Dendritic cell treated with granulocyte-macrophage colony-stimulating factor and Interleukin-4, amounts not matched to agents 40 ng/mL and 50 ng/mL, for 4 days (primary cell): ENCODE results near the gene ZNF785.

ENCODE experiments used
- H3K27ac Mint-ChIP-seq: one replicate; pipeline ENCODE4 v1.8.0; 2022; ENCODE audit warnings: mild to moderate bottlenecking, mixed read lengths
- H3K27me3 Mint-ChIP-seq: one replicate; pipeline ENCODE4 v1.8.0; 2022; ENCODE audit warnings: mild to moderate bottlenecking, mixed read lengths
- H3K36me3 Mint-ChIP-seq: one replicate; pipeline ENCODE4 v1.8.0; 2022; ENCODE audit warnings: low read depth, mixed read lengths
- H3K4me1 Mint-ChIP-seq: one replicate; pipeline ENCODE4 v1.8.0; 2022; ENCODE audit warnings: low read depth, mixed read lengths
- H3K4me3 Mint-ChIP-seq: one replicate; pipeline ENCODE4 v1.8.0; 2022; ENCODE audit warnings: mild to moderate bottlenecking, moderate library complexity, mixed read lengths
- H3K9me3 Mint-ChIP-seq: one replicate; pipeline ENCODE4 v1.8.0; 2022; ENCODE audit warnings: mixed read lengths
- intact Hi-C: fragments of 100-400 bp; cut with micrococcal nuclease; formaldehyde crosslinking; loops from one replicate; pipeline ENCODE4 v1.15.0; 2022

The ZNF785 gene

DNA sequence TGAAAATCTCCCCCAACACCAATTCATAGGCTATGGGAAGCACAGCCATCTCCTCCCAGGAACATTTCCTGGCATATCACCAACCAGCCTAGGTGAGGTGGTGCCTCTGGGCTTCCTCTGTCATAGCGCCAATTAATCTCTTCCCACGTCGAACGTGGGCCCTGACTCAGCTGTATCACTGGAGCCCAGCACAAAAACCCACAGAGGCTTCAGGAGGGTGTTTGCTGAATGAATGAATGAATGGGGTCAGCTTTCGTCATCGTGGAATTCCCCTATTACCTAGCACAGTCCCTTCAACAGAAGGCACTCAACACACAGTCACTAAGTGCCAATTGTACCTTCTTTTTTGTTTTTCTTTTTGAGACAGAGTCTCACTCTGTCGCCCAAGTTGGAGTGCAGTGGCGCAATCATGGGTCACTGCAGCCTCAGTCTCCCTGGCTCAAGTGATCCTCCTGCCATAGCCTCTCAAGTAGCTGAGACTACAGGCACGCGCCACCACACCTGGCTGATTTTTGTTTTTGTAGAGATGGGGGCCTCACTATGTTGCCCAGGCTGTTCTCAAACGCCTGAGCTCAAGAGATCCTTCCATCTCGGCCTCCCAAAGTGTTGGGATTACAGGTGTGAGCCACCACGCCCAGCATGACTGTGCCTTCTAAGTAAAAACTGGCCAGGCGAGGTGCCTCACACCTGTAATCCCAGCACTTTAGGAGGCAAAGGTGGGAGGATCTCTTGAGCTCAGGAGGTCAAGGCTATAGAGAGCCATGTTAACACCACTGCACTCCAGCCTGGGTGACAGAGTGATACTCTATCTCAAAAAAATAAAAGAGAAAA, 18.1 kb downstream of the ZNF785 start:
- H3K27ac Mint-ChIP-seq: peak overlapping the region; percentile 43
- H3K36me3 Mint-ChIP-seq: no peaks in the 10 kb centered on the region
- H3K4me3 Mint-ChIP-seq: no peak overlapping the region
- H3K9me3 Mint-ChIP-seq: no peaks in the 10 kb centered on the region
- intact Hi-C loops: no loop called here
- H3K27me3 Mint-ChIP-seq: peaks cover 8% of the 10 kb centered on the region
- H3K4me1 Mint-ChIP-seq: peaks cover 48% of the 10 kb centered on the region

DNA sequence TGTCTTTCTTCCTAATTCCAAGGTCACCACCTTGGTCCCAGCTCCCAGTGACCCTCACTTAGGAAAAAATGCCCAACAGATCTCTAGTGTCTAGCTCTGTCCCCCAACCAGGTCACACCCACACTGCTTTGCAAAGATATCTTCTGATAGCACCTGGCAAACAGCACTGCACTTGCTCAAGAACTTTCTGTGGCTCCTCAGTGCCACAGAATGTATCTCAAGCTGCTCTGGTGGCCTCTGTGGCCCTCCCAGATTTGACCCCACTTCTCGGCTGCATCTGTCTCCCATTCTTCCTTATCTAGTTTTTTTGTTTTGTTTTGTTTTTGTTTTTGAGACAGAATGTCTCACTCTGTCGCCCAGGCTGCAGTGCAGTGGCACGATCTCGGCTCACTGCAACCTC, 19.0 kb downstream of the ZNF785 start:
- Mint-ChIP-seq H3K27ac (peak overlapping the region; percentile 23), H3K4me3 (no peak overlapping the region), H3K36me3 (peaks cover 1% of the 10 kb centered on the region), H3K27me3 (peaks cover 8% of the 10 kb centered on the region), H3K9me3 (no peaks in the 10 kb centered on the region), H3K4me1 (peaks cover 50% of the 10 kb centered on the region)
- intact Hi-C loops: no loop called here

DNA sequence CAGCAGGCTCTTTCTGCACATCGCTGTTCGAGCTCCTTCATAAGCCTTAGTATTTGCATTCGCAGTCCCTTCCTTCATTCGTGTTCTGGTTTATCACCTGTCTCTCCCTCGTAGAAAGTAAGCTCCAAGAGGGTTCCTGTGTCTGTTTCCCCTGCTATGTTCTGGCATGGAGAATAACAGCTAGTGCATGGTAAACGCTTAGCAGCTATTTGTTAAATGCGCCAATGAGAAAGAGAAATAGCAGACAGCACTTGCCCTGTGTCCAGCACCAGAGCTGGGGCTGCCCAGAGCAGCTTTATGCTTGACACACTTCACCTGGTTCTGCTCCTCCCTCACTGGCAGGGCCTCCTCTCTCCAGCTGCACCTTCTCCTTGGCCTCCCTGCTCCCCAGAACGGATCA, 19.5 kb downstream of the ZNF785 start:
- Mint-ChIP-seq H3K36me3 (peaks cover 5% of the 10 kb centered on the region), H3K4me1 (peaks cover 52% of the 10 kb centered on the region)

DNA sequence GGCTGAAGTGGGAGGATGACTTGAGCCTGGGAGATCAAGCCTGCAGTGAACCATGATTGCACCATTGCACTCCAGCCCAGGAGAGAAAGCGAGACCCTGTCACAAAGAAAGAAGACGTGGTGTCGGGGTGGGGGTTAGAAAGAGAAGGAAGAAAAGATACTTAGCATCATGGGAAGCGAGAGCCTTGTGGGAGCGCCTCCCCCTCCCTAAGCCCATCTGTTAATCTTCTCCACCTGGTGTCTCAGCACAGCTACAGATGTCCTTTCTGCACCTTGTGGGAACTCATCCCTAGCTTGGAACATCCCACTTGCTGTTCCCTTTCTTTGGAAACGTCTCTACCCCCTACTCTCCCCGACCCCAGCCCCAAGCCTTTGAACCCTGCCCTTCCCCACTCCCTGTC, 20.0 kb downstream of the ZNF785 start:
- Mint-ChIP-seq H3K4me3 (no peak overlapping the region), H3K27me3 (peaks cover 8% of the 10 kb centered on the region), H3K27ac (no peak overlapping the region), H3K4me1 (peaks cover 53% of the 10 kb centered on the region), H3K36me3 (peaks cover 5% of the 10 kb centered on the region), H3K9me3 (no peaks in the 10 kb centered on the region)
- intact Hi-C loops: no loop called here

More for the DNA sequence above, 19.5 kb downstream of the ZNF785 start:
- intact Hi-C loops: no loop called here
- Mint-ChIP-seq H3K27me3 (peaks cover 8% of the 10 kb centered on the region), H3K9me3 (no peaks in the 10 kb centered on the region), H3K27ac (peak overlapping the region; percentile 23), H3K4me3 (no peak overlapping the region)

DNA sequence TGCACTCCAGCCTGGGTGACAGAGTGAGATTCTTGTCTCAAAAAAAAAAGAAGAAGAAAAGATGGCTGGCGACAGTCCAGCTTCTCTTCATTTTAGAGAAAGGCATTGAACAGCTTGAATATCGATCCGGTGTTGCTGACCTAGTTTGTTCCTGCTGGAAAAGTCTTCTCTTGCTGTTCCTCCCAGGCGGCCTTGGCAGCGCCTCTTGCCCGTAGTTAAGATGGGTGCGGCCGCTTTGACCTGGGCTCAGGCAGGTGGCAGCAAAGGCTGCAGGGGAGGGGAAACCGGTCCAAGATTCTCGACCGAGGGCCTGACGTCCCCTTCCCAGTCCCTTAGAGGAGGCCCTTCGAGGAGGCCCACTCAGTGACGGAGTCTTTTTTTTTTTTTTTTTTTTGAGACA, 23.5 kb downstream of the ZNF785 start:
- Mint-ChIP-seq H3K27me3 (peaks cover 8% of the 10 kb centered on the region), H3K4me3 (peak overlapping the region; percentile 88), H3K27ac (peak overlapping the region; percentile 99), H3K36me3 (peaks cover 13% of the 10 kb centered on the region), H3K9me3 (no peaks in the 10 kb centered on the region), H3K4me1 (peaks cover 57% of the 10 kb centered on the region)
- intact Hi-C loops: no loop called here

DNA sequence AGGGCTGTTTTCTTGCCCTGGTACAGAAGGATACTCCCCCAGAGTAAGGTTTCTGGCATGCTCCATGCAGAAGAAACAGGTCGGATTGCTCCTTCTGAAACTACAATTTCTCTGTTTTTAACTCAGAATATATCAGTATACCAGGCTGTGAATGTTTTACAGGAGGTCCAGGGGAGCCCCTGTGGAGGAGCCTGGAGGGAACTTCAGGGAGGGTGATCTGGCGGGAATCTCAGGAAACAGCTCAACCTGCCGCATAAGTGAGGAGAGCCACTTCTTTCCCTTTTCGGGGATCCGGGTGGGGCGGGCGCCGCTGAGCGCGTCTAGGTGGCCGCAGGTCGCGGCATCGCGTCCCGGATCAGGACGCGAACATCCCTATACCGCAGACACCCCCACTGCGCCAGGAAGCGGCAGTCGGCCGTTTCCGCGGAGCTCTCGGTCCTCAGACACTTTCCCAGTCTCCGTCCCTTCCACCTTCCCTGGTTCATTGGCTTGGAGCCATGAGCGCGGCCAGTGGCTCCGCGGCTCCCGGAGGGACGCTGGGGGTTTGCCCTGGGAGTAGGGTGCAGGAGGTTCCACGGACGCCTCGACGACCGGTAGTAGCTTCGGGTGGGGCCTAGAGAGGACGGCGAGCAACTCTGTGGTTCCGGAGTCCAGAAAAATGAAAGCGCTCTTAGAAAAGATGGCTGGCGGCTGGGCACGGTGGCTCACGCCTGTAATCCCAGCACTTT, 24.2 kb downstream of the ZNF785 start:
- Mint-ChIP-seq H3K27ac (peak overlapping the region; percentile 99), H3K27me3 (peaks cover 3% of the 10 kb centered on the region), H3K4me3 (peak overlapping the region; percentile 88), H3K36me3 (peaks cover 18% of the 10 kb centered on the region), H3K9me3 (no peaks in the 10 kb centered on the region), H3K4me1 (peaks cover 55% of the 10 kb centered on the region)
- intact Hi-C loops: no loop called here

DNA sequence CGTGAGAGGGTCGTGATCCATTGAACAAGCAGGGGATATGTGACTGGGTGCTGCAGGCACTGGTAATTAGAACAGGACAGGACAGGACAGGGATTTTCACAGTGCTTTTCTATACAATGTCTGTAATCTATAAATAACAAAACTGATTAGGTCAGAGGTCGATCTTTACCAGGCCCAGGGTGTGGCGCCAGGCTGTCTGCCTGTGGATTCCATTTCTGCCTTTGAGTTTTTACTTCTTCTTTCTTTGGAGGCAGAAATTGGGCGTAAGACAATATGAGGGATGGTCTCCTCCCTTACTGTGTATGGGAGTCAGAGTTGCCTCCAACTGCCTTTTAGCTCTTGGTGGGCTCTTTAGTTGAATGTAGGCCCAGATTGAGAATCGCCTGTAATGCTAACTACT, 25.8 kb downstream of the ZNF785 start:
- H3K9me3 Mint-ChIP-seq: no peaks in the 10 kb centered on the region
- H3K4me3 Mint-ChIP-seq: peak overlapping the region; percentile 2
- H3K27me3 Mint-ChIP-seq: no peaks in the 10 kb centered on the region
- H3K4me1 Mint-ChIP-seq: peaks cover 60% of the 10 kb centered on the region
- H3K36me3 Mint-ChIP-seq: peaks cover 33% of the 10 kb centered on the region
- intact Hi-C loops: no loop called here
- peak overlapping the region; percentile 99 for H3K27ac Mint-ChIP-seq

DNA sequence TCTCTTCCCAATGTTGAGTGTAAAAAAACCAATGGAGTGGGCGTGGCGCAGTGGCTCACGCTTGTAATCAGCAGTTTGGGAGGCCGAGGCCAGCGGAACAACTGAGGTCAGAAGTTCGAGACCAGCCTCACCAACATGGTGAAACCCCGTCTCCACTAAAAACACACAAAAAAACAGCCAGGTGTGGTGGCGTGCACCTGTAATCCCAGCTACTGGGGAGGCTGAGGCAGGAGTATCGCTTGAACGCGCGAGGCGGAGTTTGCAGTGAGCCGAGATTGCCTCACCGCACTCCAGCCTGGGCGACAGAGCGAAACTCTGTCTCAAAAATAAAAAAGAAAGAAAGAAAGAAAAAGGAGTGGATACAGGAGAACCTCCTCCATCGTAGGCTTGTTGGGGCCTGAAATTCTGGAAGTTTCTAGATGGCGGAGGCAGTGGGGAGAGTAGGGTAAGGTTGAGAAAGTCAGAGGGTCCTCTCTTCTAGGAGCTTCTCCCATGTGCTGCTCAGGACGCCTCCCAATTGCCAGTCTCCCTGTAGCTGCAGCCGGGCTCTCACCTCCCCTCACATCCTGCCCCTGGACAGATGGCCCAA, 26.6 kb downstream of the ZNF785 start:
- Mint-ChIP-seq H3K9me3 (no peaks in the 10 kb centered on the region), H3K27me3 (no peaks in the 10 kb centered on the region), H3K36me3 (peaks cover 41% of the 10 kb centered on the region), H3K4me3 (peak overlapping the region; percentile 92), H3K27ac (peak overlapping the region; percentile 99), H3K4me1 (peaks cover 61% of the 10 kb centered on the region)
- intact Hi-C loops: no loop called here

DNA sequence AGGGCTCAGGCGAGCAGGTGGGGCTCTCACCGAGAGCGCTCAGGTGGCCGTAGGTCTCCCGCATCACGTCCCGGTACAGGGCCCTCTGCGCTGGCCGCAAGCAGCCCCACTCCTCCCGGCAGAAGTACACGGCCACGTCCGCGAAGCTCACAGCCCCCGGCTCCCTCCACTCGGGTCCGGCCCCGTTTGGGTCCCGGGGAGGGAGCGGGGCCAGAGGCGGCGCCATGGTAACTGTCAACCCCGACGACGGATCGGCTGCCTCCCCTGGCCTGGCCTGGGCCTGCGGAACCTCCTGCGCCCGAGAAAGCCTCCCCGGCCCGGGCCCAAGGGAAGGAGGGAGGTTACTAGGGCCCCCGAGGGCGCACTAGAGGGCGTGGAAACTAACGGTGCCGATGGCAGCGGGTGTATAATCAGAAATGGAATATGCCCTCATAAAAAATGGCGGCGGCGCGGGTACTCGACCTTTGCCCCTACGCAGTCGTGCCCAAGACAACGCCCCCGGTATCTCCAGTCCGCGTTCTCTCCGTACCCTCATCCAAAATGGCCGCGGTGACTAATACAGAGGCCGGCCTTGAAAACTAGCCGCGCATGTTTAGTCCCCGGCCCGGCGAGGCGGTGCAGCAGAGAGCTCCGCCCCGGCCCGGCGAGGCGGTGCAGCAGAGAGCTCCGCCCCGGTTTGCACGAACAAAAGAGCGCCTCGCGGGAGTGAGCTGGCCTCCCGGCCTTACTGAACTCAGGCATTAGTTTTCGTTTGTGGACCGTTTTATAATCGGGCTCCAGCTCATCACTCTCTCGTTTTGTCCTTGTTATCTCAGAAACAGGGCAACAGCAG, 27.3 kb downstream of the ZNF785 start, which contains the start of gene ZNF764:
Gene ZNF764 (minus strand): TSS at position 418 of the 832 bp plus-strand sequence. CDS start 192 bp downstream, at position 226.
- Mint-ChIP-seq H3K4me3 (peak within 1 kb of the TSS; percentile 92), H3K9me3 (no peaks in the 10 kb centered on the region), H3K36me3 (peaks cover 48% of the 10 kb centered on the region), H3K27me3 (no peaks in the 10 kb centered on the region), H3K27ac (peak within 1 kb of the TSS; percentile 99), H3K4me1 (peaks cover 65% of the 10 kb centered on the region)
- intact Hi-C loops: no loop called here

DNA sequence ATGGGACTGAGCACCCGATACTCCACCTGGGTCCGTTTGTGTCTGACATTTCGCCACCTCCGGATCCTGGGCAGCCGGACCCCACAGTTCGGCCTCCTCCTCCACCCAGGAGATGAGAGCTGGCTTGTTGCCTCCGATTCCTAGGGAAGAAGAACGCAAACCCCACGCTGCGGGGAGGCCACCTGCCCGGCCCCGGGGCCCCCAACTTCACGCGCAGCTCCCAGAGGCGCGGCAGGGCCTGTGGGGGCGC, 27.9 kb downstream of the ZNF785 start:
- peaks cover 71% of the 10 kb centered on the region for H3K4me1 Mint-ChIP-seq
- H3K27me3 Mint-ChIP-seq: no peaks in the 10 kb centered on the region
- no peaks in the 10 kb centered on the region for H3K9me3 Mint-ChIP-seq
- H3K36me3 Mint-ChIP-seq: peaks cover 54% of the 10 kb centered on the region
- peak overlapping the region; percentile 92 for H3K4me3 Mint-ChIP-seq
- intact Hi-C loops: no loop called here
- peak overlapping the region; percentile 99 for H3K27ac Mint-ChIP-seq

DNA sequence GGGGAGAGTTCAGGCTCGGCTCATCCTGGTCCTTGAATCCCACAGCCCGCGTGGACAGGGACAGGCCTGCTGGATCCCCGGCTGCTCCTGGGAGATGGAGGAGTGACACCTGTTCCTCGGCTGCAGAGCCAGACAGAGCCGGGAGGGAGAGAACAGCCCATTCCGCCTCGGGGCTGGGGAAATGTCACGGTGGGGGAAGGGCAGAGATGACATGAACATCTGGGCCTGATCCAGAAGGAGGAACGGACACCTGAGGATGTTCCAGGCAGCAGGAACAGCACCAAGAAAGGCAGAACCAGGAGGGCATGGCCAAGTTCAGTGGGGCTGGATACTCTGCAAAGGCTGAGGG, 29.4 kb downstream of the ZNF785 start:
- H3K4me1 Mint-ChIP-seq: peaks cover 71% of the 10 kb centered on the region
- H3K27me3 Mint-ChIP-seq: no peaks in the 10 kb centered on the region
- H3K9me3 Mint-ChIP-seq: no peaks in the 10 kb centered on the region
- H3K4me3 Mint-ChIP-seq: peak overlapping the region; percentile 17
- peaks cover 51% of the 10 kb centered on the region for H3K36me3 Mint-ChIP-seq
- intact Hi-C loops: no loop called here
- peak overlapping the region; percentile 99 for H3K27ac Mint-ChIP-seq

DNA sequence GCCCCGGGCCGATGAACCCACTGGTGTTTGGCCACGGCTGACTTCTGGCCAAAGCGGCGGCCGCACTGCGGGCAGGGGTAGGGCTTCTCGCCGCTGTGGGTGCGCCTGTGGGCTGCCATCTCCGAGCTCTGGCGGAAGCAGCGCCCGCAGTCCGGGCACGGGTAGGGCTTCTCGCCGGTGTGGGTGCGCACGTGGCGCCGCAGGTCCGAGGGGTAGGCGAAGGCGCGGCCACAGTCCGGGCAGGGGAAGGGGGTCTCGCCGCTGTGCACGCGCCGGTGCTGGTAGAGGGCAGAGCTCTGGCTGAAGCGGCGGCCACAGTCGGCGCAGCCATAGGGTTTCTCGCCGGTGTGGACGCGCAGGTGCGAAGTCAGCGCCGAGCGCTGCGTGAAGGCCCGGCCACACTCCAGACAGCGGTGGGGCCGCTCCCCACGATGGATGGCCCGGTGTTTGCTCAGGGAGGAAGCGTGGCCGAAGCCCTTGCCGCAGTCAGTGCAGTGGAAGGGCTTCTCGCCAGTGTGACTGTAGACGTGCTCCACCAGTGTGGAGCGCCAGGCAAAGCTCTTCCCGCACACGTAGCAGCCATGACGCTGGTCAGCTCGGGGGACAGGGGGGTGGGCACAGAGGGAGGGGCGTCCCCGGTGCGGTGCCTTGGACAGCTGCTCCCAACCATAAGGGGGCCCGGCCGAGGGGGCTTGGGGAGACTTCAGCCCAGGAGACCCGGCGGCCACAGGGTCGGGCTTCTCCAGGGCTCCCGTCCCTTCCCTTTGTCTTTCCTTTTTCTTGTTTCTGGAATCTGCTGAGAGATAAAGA, 30.0 kb downstream of the ZNF785 start:
- peaks cover 51% of the 10 kb centered on the region for H3K36me3 Mint-ChIP-seq
- H3K4me3 Mint-ChIP-seq: no peak overlapping the region
- no peaks in the 10 kb centered on the region for H3K9me3 Mint-ChIP-seq
- no peaks in the 10 kb centered on the region for H3K27me3 Mint-ChIP-seq
- peak overlapping the region; percentile 99 for H3K27ac Mint-ChIP-seq
- intact Hi-C loops: no loop called here
- H3K4me1 Mint-ChIP-seq: peaks cover 66% of the 10 kb centered on the region
